Measurements from ENCODE around the gene MYG1.

MYG1 gene

GRCh38 chr12:53299454-53300180, at the start of gene MYG1:
TSS of gene MYG1 (plus strand) at chr12:53299695. CDS start at chr12:53299738, 43 bp downstream.
- DNase-seq, result peak; percentile 86

GRCh38 chr12:53251477-53252348, 47.8 kb upstream of the MYG1 start:
- peak; percentile 68 for DNase-seq

- DNase-seq, result no peak
Measured at GRCh38 chr12:53252349-53252916, 47.1 kb upstream of the MYG1 start.

GRCh38 chr12:53253298-53253697, 46.2 kb upstream of the MYG1 start:
- no peak for DNase-seq

- DNase-seq, result no peak
Measured at GRCh38 chr12:53254816-53255545, 44.5 kb upstream of the MYG1 start.

GRCh38 chr12:53255996-53256395, 43.5 kb upstream of the MYG1 start:
- no peak for DNase-seq

GRCh38 chr12:53258541-53259539, 40.7 kb upstream of the MYG1 start:
- DNase-seq, result no peak

GRCh38 chr12:53259891-53260290, 39.6 kb upstream of the MYG1 start:
- DNase-seq, result no peak

GRCh38 chr12:53265783-53266182, 33.7 kb upstream of the MYG1 start:
- DNase-seq, result no peak

GRCh38 chr12:53267306-53267998, 32.0 kb upstream of the MYG1 start:
- no peak for DNase-seq

- DNase-seq, result peak; percentile 81
Measured at GRCh38 chr12:53267999-53268629, 31.4 kb upstream of the MYG1 start, which contains the start of gene ESPL1. TSS of gene ESPL1 (plus strand) at chr12:53268299. CDS start at chr12:53268767, 468 bp downstream.

GRCh38 chr12:53268630-53269562, 30.6 kb upstream of the MYG1 start:
- DNase-seq, result no peak

GRCh38 chr12:53274445-53274844, 25.1 kb upstream of the MYG1 start:
- no peak for DNase-seq

- no peak for DNase-seq
Measured at GRCh38 chr12:53276511-53276910, 23.0 kb upstream of the MYG1 start.

- no peak for DNase-seq
Measured at GRCh38 chr12:53277981-53278380, 21.5 kb upstream of the MYG1 start.

- DNase-seq, result no peak
Measured at GRCh38 chr12:53279283-53279869, 20.1 kb upstream of the MYG1 start.

GRCh38 chr12:53279888-53280498, 19.5 kb upstream of the MYG1 start:
- no peak for DNase-seq

GRCh38 chr12:53286448-53286847, 13.0 kb upstream of the MYG1 start:
- no peak for DNase-seq

Data from NCI-H2171 treated with DMSO at 0.1 percent for 48 hours (cell line).